ENCODE results near the gene FRAS1. TPM values are rescaled to one million over a fixed set of nuclear protein-coding genes. Genes with fewer than 3 reads are reported as not detected.

Gene FRAS1
- total RNA-seq, 1 donor from 2014 or later: 18.9 TPM

- no peaks in the 10 kb centered on the region for H3K27me3 Mint-ChIP-seq (ENCODE audit: low read depth)
- H3K9me3 Mint-ChIP-seq (ENCODE audit: low read depth): peaks cover 22% of the 10 kb centered on the region
- H3K36me3 Mint-ChIP-seq (ENCODE audit: low read depth): peaks cover 10% of the 10 kb centered on the region
- no peaks in the 10 kb centered on the region for H3K4me1 Mint-ChIP-seq (ENCODE audit: low read depth)
- DNase-seq (ENCODE audit: low spot score): no peak
- TF ChIP-seq CTCF (IDR thresholded peaks at IDR 0.05): no peak
- no peak overlapping the region for H3K27ac Mint-ChIP-seq (ENCODE audit: unreplicated experiment)
- H3K4me3 Mint-ChIP-seq (ENCODE audit: unreplicated experiment): no peak overlapping the region
These were observed 339.6 kb downstream of the FRAS1 start for GRCh38 chr4:78396613-78397291.

GRCh38 chr4:78397292-78397630 is 340.1 kb downstream of the FRAS1 start:
- DNase-seq (ENCODE audit: low spot score): no peak
- Mint-ChIP-seq H3K4me3 (ENCODE audit: unreplicated experiment) (no peak overlapping the region), H3K36me3 (ENCODE audit: low read depth) (peaks cover 10% of the 10 kb centered on the region), H3K27me3 (ENCODE audit: low read depth) (no peaks in the 10 kb centered on the region), H3K27ac (ENCODE audit: unreplicated experiment) (no peak overlapping the region), H3K4me1 (ENCODE audit: low read depth) (no peaks in the 10 kb centered on the region), H3K9me3 (ENCODE audit: low read depth) (peaks cover 22% of the 10 kb centered on the region)
- TF ChIP-seq CTCF (IDR thresholded peaks at IDR 0.05): no peak

GRCh38 chr4:78409612-78410202 is 352.6 kb downstream of the FRAS1 start:
- Mint-ChIP-seq H3K4me3 (ENCODE audit: unreplicated experiment) (no peak overlapping the region), H3K4me1 (ENCODE audit: low read depth) (peaks cover 9% of the 10 kb centered on the region), H3K36me3 (ENCODE audit: low read depth) (no peaks in the 10 kb centered on the region), H3K27ac (ENCODE audit: unreplicated experiment) (no peak overlapping the region), H3K27me3 (ENCODE audit: low read depth) (no peaks in the 10 kb centered on the region), H3K9me3 (ENCODE audit: low read depth) (no peaks in the 10 kb centered on the region)
- no peak for TF ChIP-seq CTCF (IDR thresholded peaks at IDR 0.05)
- no peak for DNase-seq (ENCODE audit: low spot score)

GRCh38 chr4:78410225-78410624 is 353.1 kb downstream of the FRAS1 start:
- no peak for DNase-seq (ENCODE audit: low spot score)
- Mint-ChIP-seq H3K36me3 (ENCODE audit: low read depth) (no peaks in the 10 kb centered on the region), H3K27ac (ENCODE audit: unreplicated experiment) (no peak overlapping the region), H3K4me3 (ENCODE audit: unreplicated experiment) (no peak overlapping the region), H3K9me3 (ENCODE audit: low read depth) (no peaks in the 10 kb centered on the region), H3K27me3 (ENCODE audit: low read depth) (no peaks in the 10 kb centered on the region), H3K4me1 (ENCODE audit: low read depth) (peaks cover 9% of the 10 kb centered on the region)
- no peak for TF ChIP-seq CTCF (IDR thresholded peaks at IDR 0.05)

GRCh38 chr4:78410676-78411075 is 353.6 kb downstream of the FRAS1 start:
- Mint-ChIP-seq H3K4me3 (ENCODE audit: unreplicated experiment) (no peak overlapping the region), H3K9me3 (ENCODE audit: low read depth) (no peaks in the 10 kb centered on the region), H3K27me3 (ENCODE audit: low read depth) (no peaks in the 10 kb centered on the region), H3K4me1 (ENCODE audit: low read depth) (peaks cover 9% of the 10 kb centered on the region), H3K36me3 (ENCODE audit: low read depth) (no peaks in the 10 kb centered on the region), H3K27ac (ENCODE audit: unreplicated experiment) (no peak overlapping the region)
- no peak for TF ChIP-seq CTCF (IDR thresholded peaks at IDR 0.05)
- DNase-seq (ENCODE audit: low spot score): no peak
